Brain microvascular endothelial cell (primary cell): ENCODE data around the gene MAN1A2.
"Not testable (repeated sequence)": the region's sequence is repeated elsewhere in the genome, so short reads cannot be mapped to it uniquely, and the experiment has no call there.

Experiments
- DNase-seq: peaks from one replicate; pipeline ENCODE4 v3.0.0-alpha.2; 2020
- H3K27ac ChIP-seq: fragments of 250-450 bp; sonication (Bioruptor Pico); 2 replicates; pipeline ENCODE4 v1.5.1; 2020; ENCODE audit warnings: mild to moderate bottlenecking, moderate library complexity
- H3K27me3 ChIP-seq: fragments of 250-450 bp; sonication (Bioruptor Pico); replicated peaks from 2 replicates; pipeline ENCODE4 v1.5.1; 2020; ENCODE audit warnings: mild to moderate bottlenecking
- H3K36me3 ChIP-seq: fragments of 250-450 bp; sonication (Bioruptor Pico); replicated peaks from 2 replicates; pipeline ENCODE4 v1.5.1; 2020; ENCODE audit warnings: mild to moderate bottlenecking
- H3K4me3 ChIP-seq: 2 replicates; pipeline ENCODE4 v1.5.1; 2011; ENCODE audit warnings: low read depth, mild to moderate bottlenecking, control low read depth, low read length, moderate library complexity
- CTCF ChIP-seq: IDR thresholded peaks from 2 replicates; pipeline ENCODE4 v1.5.1; 2011; ENCODE audit warnings: low read depth, mild to moderate bottlenecking, moderate library complexity, low read length, control low read depth, inconsistent platforms; ENCODE audit errors: missing control alignments
- in situ Hi-C: cut with HindIII; loops from 2 replicates; pipeline ENCODE4 v1.10.0; 2017; ENCODE audit warnings: low sequenced_read_pairs, low pct_ligation_motif_present

MAN1A2 gene

DNA sequence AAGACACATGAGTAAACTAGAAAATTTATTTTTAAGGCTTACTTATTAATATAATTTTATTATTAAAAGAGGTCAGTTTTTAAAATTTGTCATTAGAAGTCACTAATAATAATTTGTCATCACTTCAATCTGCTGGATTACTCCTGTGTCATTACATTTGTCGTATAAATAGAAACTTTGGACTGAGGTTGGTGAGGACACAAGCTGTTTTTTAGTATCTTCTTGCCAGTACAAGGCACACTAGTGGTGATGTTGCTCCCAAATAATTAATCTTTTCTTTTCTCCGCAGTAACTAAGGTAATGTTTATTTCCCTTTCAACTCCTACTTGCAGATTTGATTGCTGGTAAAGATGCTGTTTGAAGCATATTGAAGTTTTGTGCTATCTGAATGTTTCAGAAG is 179.2 kb downstream of the MAN1A2 start:
- H3K27ac ChIP-seq: no peak overlapping the region
- no peak for DNase-seq
- no peaks in the 10 kb centered on the region for H3K36me3 ChIP-seq
- in situ Hi-C loops: loop anchor here (25.0 kb wide), 1 partner anchor 216 kb away; no protein-coding TSS in a partner anchor
- TF ChIP-seq CTCF: no peak
- H3K4me3 ChIP-seq: no peak overlapping the region
- H3K27me3 ChIP-seq: no peaks in the 10 kb centered on the region

DNA sequence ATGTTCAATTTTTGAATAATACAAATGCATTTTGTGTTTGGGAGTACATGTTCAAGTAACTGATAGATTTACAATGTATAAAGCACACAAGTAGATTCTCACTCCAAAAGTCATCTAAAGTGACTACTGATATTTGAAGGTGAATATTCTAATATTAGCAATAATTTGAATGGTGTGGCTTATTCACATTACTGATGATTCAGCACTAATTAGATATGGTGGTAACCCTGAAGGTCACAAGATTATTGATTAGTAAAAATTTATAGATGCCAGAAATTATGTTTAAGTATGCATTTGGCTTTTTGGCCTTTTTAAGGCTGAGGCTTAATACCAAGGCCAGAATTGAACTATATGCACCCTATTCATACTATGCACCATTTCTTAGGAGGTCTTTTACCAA is 186.2 kb downstream of the MAN1A2 start:
- Histone ChIP-seq H3K36me3 (no peaks in the 10 kb centered on the region), H3K4me3 (no peak overlapping the region), H3K27me3 (no peaks in the 10 kb centered on the region), H3K27ac (no peak overlapping the region)
- no peak for DNase-seq
- no peak for TF ChIP-seq CTCF
- in situ Hi-C loops: no loop called here

DNA sequence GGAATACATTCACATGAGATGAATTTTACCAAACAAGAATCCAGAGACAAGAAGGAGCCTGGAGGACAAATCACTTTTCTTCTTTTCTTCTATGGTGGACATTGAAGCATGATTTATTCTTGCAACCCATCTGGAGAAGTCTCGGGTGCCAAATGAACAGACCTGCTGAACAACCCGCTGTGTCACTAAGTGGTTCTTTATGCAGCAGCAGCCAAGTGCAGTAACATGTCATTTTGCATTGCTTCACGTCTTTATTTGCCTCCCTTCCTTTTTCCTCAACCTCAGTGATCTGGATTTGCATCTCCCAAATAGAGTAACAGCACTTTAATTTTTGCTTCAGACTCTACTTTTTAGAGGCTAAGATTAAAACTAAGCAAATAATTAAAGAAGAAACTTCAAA is 188.6 kb downstream of the MAN1A2 start:
- Histone ChIP-seq H3K27ac (no peak overlapping the region), H3K36me3 (no peaks in the 10 kb centered on the region), H3K4me3 (no peak overlapping the region), H3K27me3 (no peaks in the 10 kb centered on the region)
- in situ Hi-C loops: no loop called here
- no peak for TF ChIP-seq CTCF
- no peak for DNase-seq

DNA sequence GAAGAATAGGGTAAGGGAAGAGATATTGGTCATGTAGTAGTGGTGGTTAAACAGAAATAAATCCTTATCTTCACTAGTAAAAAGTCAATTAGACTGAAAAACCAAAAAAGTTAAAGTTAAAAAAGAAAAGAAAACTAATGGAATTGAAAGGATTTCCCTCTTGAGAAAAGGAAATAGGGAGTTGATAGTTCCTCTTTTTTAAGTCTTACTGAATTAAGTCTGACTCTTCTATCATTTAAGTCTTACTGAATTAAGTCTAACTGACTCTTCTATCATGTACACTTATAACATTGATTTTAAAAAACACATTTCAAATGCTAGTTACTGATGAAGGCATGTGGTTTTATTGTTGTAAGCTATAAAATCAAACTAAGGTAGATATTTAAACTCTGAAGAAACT is 189.1 kb downstream of the MAN1A2 start:
- H3K27ac ChIP-seq: no peak overlapping the region
- no peak for TF ChIP-seq CTCF
- in situ Hi-C loops: no loop called here
- DNase-seq: no peak
- H3K36me3 ChIP-seq: no peaks in the 10 kb centered on the region
- H3K27me3 ChIP-seq: no peaks in the 10 kb centered on the region
- H3K4me3 ChIP-seq: no peak overlapping the region

DNA sequence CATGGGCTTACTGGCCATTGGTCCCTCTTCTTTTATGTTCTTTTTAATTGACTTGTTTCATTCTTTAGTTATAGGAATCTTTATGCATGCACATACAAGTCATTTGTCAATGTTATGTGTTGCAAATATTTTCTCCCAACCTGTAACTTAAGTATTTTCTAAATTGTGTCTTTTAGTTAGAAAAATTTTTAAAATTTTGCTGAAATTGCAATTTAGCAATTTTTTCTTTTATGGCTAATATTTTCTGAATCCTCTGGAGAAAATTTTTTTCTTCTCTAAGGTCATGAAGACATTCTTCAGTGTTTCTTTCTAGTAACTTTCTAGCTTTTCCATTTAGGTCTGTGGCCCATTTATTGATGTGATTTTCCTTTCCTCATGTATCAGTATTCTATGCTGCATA is 189.7 kb downstream of the MAN1A2 start:
- no peaks in the 10 kb centered on the region for H3K27me3 ChIP-seq
- DNase-seq: no peak
- no peak for TF ChIP-seq CTCF
- in situ Hi-C loops: no loop called here
- H3K27ac ChIP-seq: no peak overlapping the region
- H3K36me3 ChIP-seq: no peaks in the 10 kb centered on the region
- no peak overlapping the region for H3K4me3 ChIP-seq

GRCh38 chr1:117558451-117558850 is 191.2 kb downstream of the MAN1A2 start:
- H3K4me3 ChIP-seq, in situ Hi-C loops, H3K36me3 ChIP-seq, H3K27ac ChIP-seq, H3K27me3 ChIP-seq, DNase-seq: not testable (repeated sequence)
